Breast epithelium (tissue), 4 donors: ENCODE data around the gene PPM1A. TPM values are rescaled to one million over a fixed set of nuclear protein-coding genes. Genes with fewer than 3 reads are reported as not detected.

Experiments used
- DNase-seq, 2 donors: peaks; one replicate each; pipeline ENCODE4 v3.0.0-alpha.2; 2019; ENCODE audit warnings: low spot score in 2 of 2
- H3K27ac ChIP-seq, 2 donors: fragments of 200-600 bp; sonication (generic) in 1 of 2; one replicate each; pipeline ENCODE4 v1.5.1; 2016 to 2019; ENCODE audit warnings: mild to moderate bottlenecking in 1 of 2
- H3K27me3 ChIP-seq, 2 donors: fragments of 200-600 bp; sonication (generic) in 1 of 2; one replicate each; pipeline versions ENCODE4 v1.5.1 to v1.6.0; 2017 to 2019; ENCODE audit warnings: control low read depth in 1 of 2, mild to moderate bottlenecking in 1 of 2
- H3K36me3 ChIP-seq: fragments of 200-600 bp; one replicate; pipeline ENCODE4 v1.5.1; 2019
- H3K4me1 ChIP-seq, 2 donors: fragments of 200-600 bp; sonication (generic); one replicate each; pipeline ENCODE4 v1.5.1; 2016 to 2019; ENCODE audit warnings: control low read depth in 1 of 2
- H3K4me3 ChIP-seq, 3 donors: fragments of 200-600 bp; sonication (generic); 1 replicate in 2 of 3; 2 replicates in 1 of 3; pipeline ENCODE4 v1.5.1; 2016 to 2019; ENCODE audit warnings: mild to moderate bottlenecking in 3 of 3, moderate library complexity in 2 of 3
- H3K9me3 ChIP-seq, 2 donors: fragments of 200-600 bp; sonication (generic) in 1 of 2; one replicate each; pipeline ENCODE4 v1.5.1; 2016 to 2019; ENCODE audit warnings: control low read depth in 1 of 2
- POLR2A ChIP-seq: fragments of 450-650 bp; IDR thresholded peaks from one replicate; pipeline ENCODE4 v1.6.1; 2016; ENCODE audit warnings: antibody characterized with exemption, mild to moderate bottlenecking, moderate library complexity
- POLR2AphosphoS5 ChIP-seq, 3 donors: sonication (generic); formaldehyde crosslinking; IDR thresholded peaks; one replicate each; pipeline ENCODE4 v1.6.1; 2017; ENCODE audit warnings: antibody characterized with exemption in 3 of 3
- intact Hi-C: fragments of 100-400 bp; cut with DNase I; formaldehyde crosslinking; loops from one replicate; pipeline ENCODE4 v1.15.1; 2023; ENCODE audit warnings: low total_unique reads
- total RNA-seq, 3 donors: library from RNA; depleted of rRNA; stranded (reverse); fragments of >200 nt; gene quantifications; one replicate each; pipeline ENCODE4 v1.1.0, GENCODE V29; 2016
- TF ChIP-seq, protein P1 (sequence below), 3 donors: fragments of 450-650 bp; IDR thresholded peaks; one replicate each; pipeline ENCODE4 v1.5.1; 2016 to 2017; ENCODE audit warnings: antibody characterized with exemption in 3 of 3, mild to moderate bottlenecking in 3 of 3, moderate library complexity in 3 of 3

Gene PPM1A
- total RNA-seq, 3 donors from 2014 or later = 39.3 to 53.8 (median 49.9) TPM

DNA sequence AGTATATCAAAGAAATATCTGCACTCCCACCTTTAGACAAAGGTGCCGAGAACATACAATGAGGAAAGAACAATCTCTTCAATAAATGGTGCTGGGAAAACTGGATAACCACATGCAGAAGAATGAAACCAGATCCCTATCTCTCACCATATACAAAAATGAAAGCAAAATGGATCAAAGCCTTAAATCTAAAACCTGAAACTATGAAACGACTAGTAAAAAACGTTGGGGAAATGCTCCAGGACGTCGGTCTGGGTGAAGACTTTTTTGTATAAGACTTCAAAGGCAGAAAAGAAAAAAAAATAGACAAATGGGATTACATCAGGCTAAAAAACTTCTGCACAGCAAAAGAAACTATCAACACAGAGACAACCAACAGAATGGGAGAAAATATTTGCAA, 83.8 kb downstream of the PPM1A start:
- Histone ChIP-seq H3K4me3 (no peak overlapping the region), H3K27ac (no peak overlapping the region), H3K27me3 (peaks cover 0 to 1% of the 10 kb centered on the region in 2 donors), H3K9me3 (no peaks in the 10 kb centered on the region), H3K4me1 (no peaks in the 10 kb centered on the region), H3K36me3 (no peaks in the 10 kb centered on the region)
- intact Hi-C loops = no loop called here
- no peak for TF ChIP-seq POLR2A
- no peak for DNase-seq

DNA sequence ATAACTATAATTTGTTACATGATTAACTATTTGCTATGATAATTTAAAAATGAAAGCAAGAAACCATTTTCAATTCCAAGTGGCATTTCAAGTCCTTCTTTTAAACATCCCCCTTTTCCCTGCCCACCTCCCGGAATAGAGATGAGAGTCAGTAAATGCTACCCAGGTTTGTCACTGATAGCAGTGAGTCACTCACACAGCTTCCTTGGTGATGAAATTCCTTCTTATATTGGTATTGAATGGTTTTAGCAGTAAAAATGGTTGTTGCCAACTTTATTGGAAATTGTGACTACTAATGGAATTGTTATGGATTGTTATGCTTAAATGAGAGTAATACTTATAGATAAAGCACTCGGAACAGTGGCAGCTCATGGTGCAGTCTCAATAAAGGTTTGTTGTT, 90.5 kb downstream of the PPM1A start:
- no peaks in the 10 kb centered on the region for H3K27me3 ChIP-seq
- H3K9me3 ChIP-seq = no peaks in the 10 kb centered on the region
- H3K36me3 ChIP-seq = no peaks in the 10 kb centered on the region
- intact Hi-C loops = no loop called here
- no peak overlapping the region for H3K27ac ChIP-seq
- DNase-seq = no peak
- TF ChIP-seq POLR2A = no peak
- TF ChIP-seq, protein P1, sequence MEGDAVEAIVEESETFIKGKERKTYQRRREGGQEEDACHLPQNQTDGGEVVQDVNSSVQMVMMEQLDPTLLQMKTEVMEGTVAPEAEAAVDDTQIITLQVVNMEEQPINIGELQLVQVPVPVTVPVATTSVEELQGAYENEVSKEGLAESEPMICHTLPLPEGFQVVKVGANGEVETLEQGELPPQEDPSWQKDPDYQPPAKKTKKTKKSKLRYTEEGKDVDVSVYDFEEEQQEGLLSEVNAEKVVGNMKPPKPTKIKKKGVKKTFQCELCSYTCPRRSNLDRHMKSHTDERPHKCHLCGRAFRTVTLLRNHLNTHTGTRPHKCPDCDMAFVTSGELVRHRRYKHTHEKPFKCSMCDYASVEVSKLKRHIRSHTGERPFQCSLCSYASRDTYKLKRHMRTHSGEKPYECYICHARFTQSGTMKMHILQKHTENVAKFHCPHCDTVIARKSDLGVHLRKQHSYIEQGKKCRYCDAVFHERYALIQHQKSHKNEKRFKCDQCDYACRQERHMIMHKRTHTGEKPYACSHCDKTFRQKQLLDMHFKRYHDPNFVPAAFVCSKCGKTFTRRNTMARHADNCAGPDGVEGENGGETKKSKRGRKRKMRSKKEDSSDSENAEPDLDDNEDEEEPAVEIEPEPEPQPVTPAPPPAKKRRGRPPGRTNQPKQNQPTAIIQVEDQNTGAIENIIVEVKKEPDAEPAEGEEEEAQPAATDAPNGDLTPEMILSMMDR (IDR thresholded peaks at IDR 0.05) = no peak
- TF ChIP-seq POLR2AphosphoS5 (IDR thresholded peaks at IDR 0.05) = no peak
- H3K4me1 ChIP-seq = no peaks in the 10 kb centered on the region
- no peak overlapping the region for H3K4me3 ChIP-seq

DNA sequence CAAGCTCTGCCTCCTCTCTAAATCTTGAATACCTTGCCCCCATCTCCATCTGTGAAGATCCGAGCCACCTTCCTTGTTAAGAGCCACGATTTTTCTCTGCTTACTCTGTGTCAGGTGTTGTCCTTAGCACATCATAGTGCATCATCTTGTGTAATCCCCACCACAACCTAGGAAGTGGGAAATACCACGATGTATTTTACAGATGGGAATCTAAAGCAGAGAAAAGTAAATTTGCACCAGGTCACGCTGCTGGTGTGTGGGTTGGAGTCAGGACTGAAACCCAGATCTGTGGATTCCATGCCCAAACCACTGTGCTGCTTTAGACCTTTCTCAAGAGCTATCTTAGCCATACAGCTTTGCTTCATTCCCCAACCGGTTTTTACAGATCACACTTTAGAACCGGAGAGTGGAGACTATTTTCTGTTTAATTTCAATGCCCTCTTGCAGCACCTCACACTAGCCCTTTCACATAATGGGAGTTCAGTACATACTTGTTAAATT, 94.6 kb downstream of the PPM1A start:
- no peaks in the 10 kb centered on the region for H3K4me1 ChIP-seq
- no peaks in the 10 kb centered on the region for H3K9me3 ChIP-seq
- no peak overlapping the region for H3K4me3 ChIP-seq
- intact Hi-C loops = no loop called here
- H3K27me3 ChIP-seq = no peaks in the 10 kb centered on the region
- no peak for DNase-seq
- no peaks in the 10 kb centered on the region for H3K36me3 ChIP-seq
- H3K27ac ChIP-seq = no peak overlapping the region
- no peak for TF ChIP-seq POLR2AphosphoS5 (IDR thresholded peaks at IDR 0.05)
- TF ChIP-seq, protein P1 (IDR thresholded peaks at IDR 0.05) = no peak
- no peak for TF ChIP-seq POLR2A

DNA sequence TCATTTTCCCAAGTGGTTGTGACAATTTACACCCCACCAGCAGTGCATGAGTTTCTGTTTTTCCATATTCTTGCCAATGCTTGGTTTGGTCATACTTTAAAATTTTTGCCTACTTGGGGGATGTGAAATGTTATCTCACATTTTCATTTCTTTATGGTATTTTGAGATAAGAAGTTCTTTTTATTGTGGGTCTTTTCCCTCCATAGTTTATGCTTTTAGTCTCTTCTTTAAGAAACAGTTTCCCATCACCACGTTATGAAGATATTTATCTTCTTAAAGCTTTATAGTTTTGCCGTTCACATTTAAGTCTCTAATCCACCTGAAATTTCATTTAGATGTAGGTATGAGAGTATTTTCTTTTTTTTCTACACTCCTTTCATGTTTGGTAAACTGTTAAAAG, 95.7 kb downstream of the PPM1A start:
- Histone ChIP-seq H3K27ac (no peak overlapping the region), H3K4me1 (no peaks in the 10 kb centered on the region), H3K27me3 (no peaks in the 10 kb centered on the region), H3K4me3 (no peak overlapping the region), H3K36me3 (no peaks in the 10 kb centered on the region), H3K9me3 (no peaks in the 10 kb centered on the region)
- DNase-seq = no peak
- TF ChIP-seq POLR2AphosphoS5 (IDR thresholded peaks at IDR 0.05) (no peak), POLR2A (no peak)
- TF ChIP-seq, protein P1 (IDR thresholded peaks at IDR 0.05) = no peak
- intact Hi-C loops = no loop called here

DNA sequence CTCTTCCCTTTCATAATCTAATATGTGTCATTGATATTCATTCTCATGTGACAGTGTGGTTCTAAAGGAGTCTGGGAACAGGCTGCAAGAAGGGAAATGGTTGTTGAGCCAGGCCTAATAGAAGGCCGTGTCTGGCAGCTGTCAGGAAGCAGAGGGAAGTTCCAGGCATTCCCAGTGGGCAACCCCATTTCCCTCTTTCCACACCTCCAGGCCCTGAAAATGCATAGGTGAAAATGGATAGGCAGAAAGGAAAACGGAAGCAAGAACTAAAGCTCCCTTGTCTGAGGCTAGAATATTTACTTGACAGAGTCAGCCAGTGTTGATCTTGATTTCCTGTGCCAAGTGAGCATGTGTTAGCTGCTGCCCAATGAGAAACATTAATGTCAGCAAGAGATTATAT, 97.7 kb downstream of the PPM1A start:
- Histone ChIP-seq H3K36me3 (no peaks in the 10 kb centered on the region), H3K27me3 (no peaks in the 10 kb centered on the region), H3K27ac (no peak overlapping the region), H3K4me3 (no peak overlapping the region), H3K4me1 (no peaks in the 10 kb centered on the region), H3K9me3 (no peaks in the 10 kb centered on the region)
- no peak for DNase-seq
- TF ChIP-seq POLR2AphosphoS5 (IDR thresholded peaks at IDR 0.05) = no peak
- TF ChIP-seq POLR2A = no peak
- TF ChIP-seq, protein P1 (IDR thresholded peaks at IDR 0.05) = no peak
- intact Hi-C loops = no loop called here

DNA sequence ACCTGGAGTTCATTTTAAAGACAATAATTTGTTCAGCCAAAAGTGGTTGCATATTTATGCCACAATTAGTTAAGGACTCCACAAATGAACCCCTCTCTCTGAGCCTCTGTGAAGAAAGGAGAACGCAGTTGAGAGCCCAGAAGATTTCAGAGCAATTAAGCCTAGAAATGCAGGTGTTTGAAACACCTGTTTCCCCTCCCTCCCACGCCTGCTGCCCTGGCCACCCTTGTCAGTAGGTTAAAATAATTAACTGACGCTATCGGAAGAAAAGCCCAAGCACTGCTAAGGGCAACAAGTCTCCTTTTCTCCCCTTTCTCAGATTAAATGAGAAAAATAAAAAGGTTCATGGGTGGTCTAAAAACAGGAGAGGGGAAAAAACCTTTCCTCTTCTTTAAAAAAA, 99.2 kb downstream of the PPM1A start:
- no peak for TF ChIP-seq POLR2AphosphoS5 (IDR thresholded peaks at IDR 0.05)
- no peak for TF ChIP-seq POLR2A
- TF ChIP-seq, protein P1 (IDR thresholded peaks at IDR 0.05) = no peak
- no peaks in the 10 kb centered on the region for H3K9me3 ChIP-seq
- no peak overlapping the region for H3K27ac ChIP-seq
- H3K36me3 ChIP-seq = no peaks in the 10 kb centered on the region
- DNase-seq = no peak
- H3K27me3 ChIP-seq = no peaks in the 10 kb centered on the region
- intact Hi-C loops = no loop called here
- H3K4me3 ChIP-seq = no peak overlapping the region
- H3K4me1 ChIP-seq = no peaks in the 10 kb centered on the region
